Endodermal cell (in vitro differentiated cells): ENCODE data around the gene CASZ1. TPM values are rescaled to one million over a fixed set of nuclear protein-coding genes. Genes with fewer than 3 reads are reported as not detected.

Source experiments
- DNase-seq: peaks from one replicate; pipeline ENCODE4 v3.0.0-alpha.2; 2017
- H3K27ac ChIP-seq: 2 replicates; pipeline ENCODE4 v1.5.1; 2013; ENCODE audit warnings: mild to moderate bottlenecking, low read depth, low read length, moderate library complexity
- H3K27me3 ChIP-seq: 2 replicates; pipeline ENCODE4 v1.6.1; 2013; ENCODE audit warnings: mild to moderate bottlenecking, low read length, moderate library complexity; ENCODE audit not compliant: insufficient read depth, control insufficient read depth, poor library complexity, severe bottlenecking
- H3K36me3 ChIP-seq: 2 replicates; pipeline ENCODE4 v1.7.0; 2013; ENCODE audit warnings: mild to moderate bottlenecking, low read length, moderate library complexity; ENCODE audit not compliant: control insufficient read depth, insufficient read depth
- H3K4me1 ChIP-seq: one replicate; pipeline ENCODE4 v1.7.0; 2013; ENCODE audit warnings: low read length; ENCODE audit not compliant: control insufficient read depth, insufficient read depth
- H3K4me3 ChIP-seq: 2 replicates; pipeline ENCODE4 v1.5.1; 2013; ENCODE audit warnings: mild to moderate bottlenecking, low read length, moderate library complexity
- H3K9ac ChIP-seq: 2 replicates; pipeline ENCODE4 v1.6.1; 2013; ENCODE audit warnings: mild to moderate bottlenecking, low read length, moderate library complexity; ENCODE audit not compliant: poor library complexity, severe bottlenecking; ENCODE audit errors: extremely low read depth
- H3K9me3 ChIP-seq: 2 replicates; pipeline ENCODE4 v1.6.1; 2013; ENCODE audit warnings: mild to moderate bottlenecking, low read length, moderate library complexity; ENCODE audit not compliant: control insufficient read depth
- H3K27ac Mint-ChIP-seq: 2 replicates; pipeline ENCODE4 v1.8.0; 2020; ENCODE audit warnings: mixed read lengths
- H3K27me3 Mint-ChIP-seq: 2 replicates; pipeline ENCODE4 v1.8.0; 2021; ENCODE audit warnings: mild to moderate bottlenecking, mixed read lengths; ENCODE audit not compliant: insufficient read depth
- H3K36me3 Mint-ChIP-seq: 2 replicates; pipeline ENCODE4 v1.8.0; 2020; ENCODE audit warnings: low read depth, mixed read lengths
- H3K4me1 Mint-ChIP-seq: 2 replicates; pipeline ENCODE4 v1.8.0; 2020; ENCODE audit warnings: mixed read lengths
- H3K4me3 Mint-ChIP-seq: 2 replicates; pipeline ENCODE4 v1.8.0; 2020; ENCODE audit warnings: mild to moderate bottlenecking, moderate library complexity, mixed read lengths
- H3K9me3 Mint-ChIP-seq: 2 replicates; pipeline ENCODE4 v1.8.0; 2020; ENCODE audit warnings: mild to moderate bottlenecking, mixed read lengths
- WGBS, 2 experiments: methylation state at CpG; one replicate each; pipeline versions ENCODE4 v1.1.5 to v1.1.7; 2013; ENCODE audit warnings: missing lambda C conversion rate in 2 of 2, mixed read lengths in 1 of 2; ENCODE audit not compliant: insufficient coverage in 1 of 2, insufficient read length in 1 of 2; 5-methylcytosine and 5-hydroxymethylcytosine counted together
- long read RNA-seq, 4 experiments: library from polyadenylated mRNA in 2 of 4; library from RNA in 1 of 4; library from capped mRNA in 1 of 4; stranded (forward) in 3 of 4; unstranded in 1 of 4; transcript quantifications; one replicate each; pipeline ENCODE4 v2.0.0, GENCODE V29; 2020 to 2021; ENCODE audit warnings: inconsistent platforms in 1 of 4
- polyA plus RNA-seq, 2 experiments: library from polyadenylated mRNA; stranded (reverse); fragments of 50-300 nt; gene quantifications; one replicate each; pipeline ENCODE4 v1.2.3, GENCODE V29; 2013
- total RNA-seq, 2 donors: library from RNA; stranded (reverse); fragmentation: NEBNext Ultra II Directional in 1 of 2; extraction: Animal tissue kit (Norgen Biotek cat#: 25700) in 1 of 2; gene quantifications; 2 replicates in 1 of 2; 3 replicates in 1 of 2; pipeline ENCODE4 v1.2.1, GENCODE V29; 2021
- TF ChIP-seq, protein P1 (sequence below): fragments of 200-600 bp; sonication (generic); conservative IDR thresholded peaks from 2 replicates; pipeline ENCODE4 v1.5.0; 2021; ENCODE audit warnings: antibody characterized with exemption, mild to moderate bottlenecking

CASZ1 gene
- 1 to 10 TPM; 3.5 to 5.9 TPM for total RNA-seq
- polyA plus RNA-seq (2013, experiment 1 of 2) = 38.8 TPM
- 32.1 TPM for polyA plus RNA-seq (2013, experiment 2 of 2)
- long read RNA-seq, experiment 1, partial matches to known transcripts = 0 of 1 reads
- long read RNA-seq, experiment 1, other reads (novel, unspliced or antisense) = 1 of 1 reads
- long read RNA-seq, experiment 2, partial matches to known transcripts = 1 of 8 reads
- long read RNA-seq, experiment 2, other reads (novel, unspliced or antisense) = 5 of 8 reads
- long read RNA-seq, experiment 3, full-length matches to known transcripts = 1 of 3 reads
- long read RNA-seq, experiment 3, partial matches to known transcripts = 0 of 3 reads
- long read RNA-seq, experiment 3, other reads (novel, unspliced or antisense) = 2 of 3 reads
- long read RNA-seq, experiment 4, partial matches to known transcripts = 0 of 1 reads
- long read RNA-seq, experiment 4, other reads (novel, unspliced or antisense) = 1 of 1 reads

DNA sequence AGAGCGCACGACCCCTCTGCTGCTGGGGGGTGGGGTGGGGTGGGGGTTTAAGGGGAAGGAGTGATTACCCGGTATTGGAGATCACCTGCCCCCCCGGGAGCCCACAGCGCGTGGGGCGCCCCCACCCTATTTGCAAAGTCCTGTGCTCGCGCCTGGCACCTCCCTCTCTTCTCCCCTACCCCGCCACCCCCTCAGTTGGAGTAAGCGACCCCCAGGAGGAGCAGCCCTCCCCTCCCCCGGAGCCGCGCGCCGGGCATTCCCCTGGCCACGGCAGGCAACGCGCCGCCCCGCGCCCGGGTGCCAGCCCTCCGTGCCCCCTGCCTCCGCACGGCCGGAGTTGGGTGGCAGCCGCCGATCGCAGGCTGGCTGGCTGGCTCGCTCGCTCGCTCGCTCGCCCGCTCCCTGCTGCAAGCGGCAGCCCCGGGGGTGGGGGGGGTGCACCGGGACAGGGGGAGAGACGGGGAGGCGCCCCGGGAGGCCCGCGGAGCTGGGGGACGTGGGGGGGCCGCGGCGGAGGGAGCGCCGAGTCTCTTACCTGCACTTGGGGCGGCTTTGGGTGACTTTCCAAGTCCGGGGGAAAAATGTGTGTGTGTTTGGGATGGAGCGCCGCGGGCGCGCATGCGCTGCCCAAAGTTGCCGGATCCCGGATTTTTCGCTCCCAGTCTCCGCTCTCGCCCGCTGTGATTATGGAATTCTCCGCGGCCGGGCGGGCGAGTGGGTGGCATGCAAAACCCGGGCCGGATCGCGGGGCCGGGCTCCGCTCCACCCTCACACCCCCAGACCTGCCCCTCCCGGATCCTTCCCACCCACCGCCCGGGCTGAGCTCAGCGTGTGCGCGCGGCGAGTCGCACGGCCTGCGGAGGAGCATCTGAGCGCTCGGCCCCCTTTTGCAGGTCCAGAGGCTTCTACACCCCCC is at the start of gene CASZ1:
TSS of gene CASZ1 (minus strand) at position 618 of the 916 bp plus-strand sequence. CDS start 102,757 bp downstream, outside the sequence.
- H3K27ac Mint-ChIP-seq = no peak within 1 kb of the TSS
- H3K27me3 Mint-ChIP-seq = peaks cover 59% of the 10 kb centered on the region
- Histone ChIP-seq H3K27me3 (peaks cover 63% of the 10 kb centered on the region), H3K27ac (no peak within 1 kb of the TSS), H3K9ac (no peak within 1 kb of the TSS), H3K9me3 (no peaks in the 10 kb centered on the region), H3K36me3 (no peaks in the 10 kb centered on the region), H3K4me3 (peak within 1 kb of the TSS; percentile 70), H3K4me1 (peaks cover 4% of the 10 kb centered on the region)
- no peaks in the 10 kb centered on the region for H3K9me3 Mint-ChIP-seq
- H3K4me1 Mint-ChIP-seq = peaks cover 19% of the 10 kb centered on the region
- 0% methylated on average over 7 to 84 of the region's 88 CpGs for WGBS, 2 experiments
- DNase-seq = peak; percentile 94
- H3K36me3 Mint-ChIP-seq = no peaks in the 10 kb centered on the region
- TF ChIP-seq, protein P1, sequence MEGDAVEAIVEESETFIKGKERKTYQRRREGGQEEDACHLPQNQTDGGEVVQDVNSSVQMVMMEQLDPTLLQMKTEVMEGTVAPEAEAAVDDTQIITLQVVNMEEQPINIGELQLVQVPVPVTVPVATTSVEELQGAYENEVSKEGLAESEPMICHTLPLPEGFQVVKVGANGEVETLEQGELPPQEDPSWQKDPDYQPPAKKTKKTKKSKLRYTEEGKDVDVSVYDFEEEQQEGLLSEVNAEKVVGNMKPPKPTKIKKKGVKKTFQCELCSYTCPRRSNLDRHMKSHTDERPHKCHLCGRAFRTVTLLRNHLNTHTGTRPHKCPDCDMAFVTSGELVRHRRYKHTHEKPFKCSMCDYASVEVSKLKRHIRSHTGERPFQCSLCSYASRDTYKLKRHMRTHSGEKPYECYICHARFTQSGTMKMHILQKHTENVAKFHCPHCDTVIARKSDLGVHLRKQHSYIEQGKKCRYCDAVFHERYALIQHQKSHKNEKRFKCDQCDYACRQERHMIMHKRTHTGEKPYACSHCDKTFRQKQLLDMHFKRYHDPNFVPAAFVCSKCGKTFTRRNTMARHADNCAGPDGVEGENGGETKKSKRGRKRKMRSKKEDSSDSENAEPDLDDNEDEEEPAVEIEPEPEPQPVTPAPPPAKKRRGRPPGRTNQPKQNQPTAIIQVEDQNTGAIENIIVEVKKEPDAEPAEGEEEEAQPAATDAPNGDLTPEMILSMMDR = no peak
- H3K4me3 Mint-ChIP-seq = peak within 1 kb of the TSS; percentile 63

DNA sequence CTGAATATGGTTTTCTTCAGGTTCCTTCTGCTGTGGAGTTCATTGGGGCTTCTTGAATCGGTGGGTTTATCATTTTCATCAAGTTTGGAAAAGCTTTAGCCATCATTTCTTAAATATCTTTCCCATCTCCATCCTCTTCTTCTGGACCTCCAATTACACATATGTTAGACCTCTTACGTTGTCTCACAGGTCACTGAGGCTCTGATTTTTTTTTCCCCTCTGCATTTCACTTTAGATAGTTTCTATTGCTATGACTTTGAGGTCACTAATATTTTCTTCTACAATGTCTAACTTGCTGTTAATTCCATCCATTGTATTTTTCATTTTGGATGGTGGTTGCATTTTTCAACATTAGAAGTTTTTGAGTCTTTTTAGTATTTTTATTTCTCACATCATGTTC is 47.3 kb upstream of the CASZ1 start:
- no peak overlapping the region for H3K9ac ChIP-seq
- TF ChIP-seq, protein P1 = no peak
- H3K27ac Mint-ChIP-seq = no peak overlapping the region
- no peaks in the 10 kb centered on the region for H3K4me1 Mint-ChIP-seq
- H3K4me1 ChIP-seq = no peaks in the 10 kb centered on the region
- no peaks in the 10 kb centered on the region for H3K27me3 Mint-ChIP-seq
- WGBS, 2 experiments = 95 to 100% methylated on average over 2 of the region's 2 CpGs
- H3K9me3 ChIP-seq = peaks cover 12% of the 10 kb centered on the region
- DNase-seq = no peak
- no peak overlapping the region for H3K4me3 ChIP-seq
- H3K36me3 Mint-ChIP-seq = no peaks in the 10 kb centered on the region
- no peaks in the 10 kb centered on the region for H3K36me3 ChIP-seq
- H3K4me3 Mint-ChIP-seq = no peak overlapping the region
- H3K9me3 Mint-ChIP-seq = peaks cover 16% of the 10 kb centered on the region
- H3K27me3 ChIP-seq = no peaks in the 10 kb centered on the region
- no peak overlapping the region for H3K27ac ChIP-seq

- Histone ChIP-seq H3K4me1 (no peaks in the 10 kb centered on the region), H3K9me3 (peaks cover 12% of the 10 kb centered on the region), H3K27me3 (no peaks in the 10 kb centered on the region), H3K27ac (no peak overlapping the region), H3K9ac (no peak overlapping the region), H3K4me3 (no peak overlapping the region), H3K36me3 (no peaks in the 10 kb centered on the region)
- Mint-ChIP-seq H3K9me3 (peaks cover 16% of the 10 kb centered on the region), H3K27me3 (no peaks in the 10 kb centered on the region), H3K36me3 (no peaks in the 10 kb centered on the region), H3K4me3 (no peak overlapping the region), H3K27ac (no peak overlapping the region), H3K4me1 (no peaks in the 10 kb centered on the region)
- 79 to 86% methylated on average over 13 of the region's 13 CpGs for WGBS, 2 experiments
- TF ChIP-seq, protein P1 = no peak
- no peak for DNase-seq
These were observed 44.7 kb upstream of the CASZ1 start for GRCh38 chr1:10841118-10841517.
